WI38 (cell line): Measurements from ENCODE around the gene FAM25A.
"Not testable (repeated sequence)": the region's sequence is repeated elsewhere in the genome, so short reads cannot be mapped to it uniquely, and the experiment has no call there.

ENCODE experiments used
- H3K4me3 ChIP-seq: 2 replicates; pipeline ENCODE4 v1.5.1; 2011; ENCODE audit warnings: low read depth, mild to moderate bottlenecking, control low read depth, low read length
- TF ChIP-seq, protein P1 (sequence below): IDR thresholded peaks from 2 replicates; pipeline ENCODE4 v1.5.1; 2012; ENCODE audit warnings: low read depth, mild to moderate bottlenecking, control low read depth, low read length

The FAM25A gene

GRCh38 chr10:86979977-86980448 is 40.1 kb upstream of the FAM25A start:
- H3K4me3 ChIP-seq, result no peak overlapping the region
- TF ChIP-seq, protein P1, sequence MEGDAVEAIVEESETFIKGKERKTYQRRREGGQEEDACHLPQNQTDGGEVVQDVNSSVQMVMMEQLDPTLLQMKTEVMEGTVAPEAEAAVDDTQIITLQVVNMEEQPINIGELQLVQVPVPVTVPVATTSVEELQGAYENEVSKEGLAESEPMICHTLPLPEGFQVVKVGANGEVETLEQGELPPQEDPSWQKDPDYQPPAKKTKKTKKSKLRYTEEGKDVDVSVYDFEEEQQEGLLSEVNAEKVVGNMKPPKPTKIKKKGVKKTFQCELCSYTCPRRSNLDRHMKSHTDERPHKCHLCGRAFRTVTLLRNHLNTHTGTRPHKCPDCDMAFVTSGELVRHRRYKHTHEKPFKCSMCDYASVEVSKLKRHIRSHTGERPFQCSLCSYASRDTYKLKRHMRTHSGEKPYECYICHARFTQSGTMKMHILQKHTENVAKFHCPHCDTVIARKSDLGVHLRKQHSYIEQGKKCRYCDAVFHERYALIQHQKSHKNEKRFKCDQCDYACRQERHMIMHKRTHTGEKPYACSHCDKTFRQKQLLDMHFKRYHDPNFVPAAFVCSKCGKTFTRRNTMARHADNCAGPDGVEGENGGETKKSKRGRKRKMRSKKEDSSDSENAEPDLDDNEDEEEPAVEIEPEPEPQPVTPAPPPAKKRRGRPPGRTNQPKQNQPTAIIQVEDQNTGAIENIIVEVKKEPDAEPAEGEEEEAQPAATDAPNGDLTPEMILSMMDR, result no peak

DNA sequence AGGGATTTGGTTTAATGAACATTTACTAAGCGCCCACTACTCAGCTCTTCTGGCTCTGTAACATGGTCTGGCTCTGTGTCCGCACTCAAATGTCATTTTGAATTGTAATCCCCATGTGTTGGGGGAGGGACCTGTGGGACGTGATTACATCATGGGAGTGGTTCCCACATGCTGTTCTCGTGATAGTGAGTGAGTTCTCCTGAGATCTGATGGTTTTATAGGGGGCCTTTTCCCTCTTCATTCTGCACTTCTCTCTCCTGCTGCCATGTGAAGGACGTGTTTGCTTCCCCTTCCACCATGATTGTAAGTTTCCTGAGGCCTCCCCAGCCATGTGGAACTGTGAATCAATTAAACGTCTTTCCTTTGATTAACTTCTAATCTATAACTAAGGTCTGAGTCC is 39.1 kb upstream of the FAM25A start:
- H3K4me3 ChIP-seq, result not testable (repeated sequence)

- H3K4me3 ChIP-seq, result no peak overlapping the region
- TF ChIP-seq, protein P1, result no peak
Measured at GRCh38 chr10:86981716-86982115, 38.4 kb upstream of the FAM25A start.

- not testable (repeated sequence) for H3K4me3 ChIP-seq
Measured at GRCh38 chr10:86984498-86984897, 35.6 kb upstream of the FAM25A start.

- H3K4me3 ChIP-seq, result no peak overlapping the region
- TF ChIP-seq, protein P1, result no peak
Measured at GRCh38 chr10:86988520-86988919, 31.6 kb upstream of the FAM25A start.

GRCh38 chr10:86991362-86991761 is 28.7 kb upstream of the FAM25A start:
- not testable (repeated sequence) for H3K4me3 ChIP-seq

DNA sequence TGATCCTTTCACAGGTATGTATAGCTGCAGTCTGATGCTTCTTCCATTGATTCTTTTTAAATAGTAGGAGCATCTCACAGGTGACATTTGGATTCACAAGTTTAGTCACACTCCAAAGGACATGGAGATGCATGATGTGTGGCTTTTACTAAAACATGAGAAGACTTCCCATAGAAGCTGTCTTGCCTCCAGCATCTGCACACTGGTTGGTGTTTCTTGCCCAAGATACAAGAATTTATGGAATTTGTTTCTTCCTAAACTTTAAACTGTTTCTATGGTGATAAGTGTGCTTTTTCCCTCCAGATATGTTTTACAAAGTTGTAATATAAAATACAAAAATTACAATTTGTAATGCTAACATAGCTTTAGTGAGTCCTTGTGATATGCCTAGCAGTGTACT is 27.6 kb upstream of the FAM25A start:
- TF ChIP-seq, protein P1, result no peak
- H3K4me3 ChIP-seq, result no peak overlapping the region

DNA sequence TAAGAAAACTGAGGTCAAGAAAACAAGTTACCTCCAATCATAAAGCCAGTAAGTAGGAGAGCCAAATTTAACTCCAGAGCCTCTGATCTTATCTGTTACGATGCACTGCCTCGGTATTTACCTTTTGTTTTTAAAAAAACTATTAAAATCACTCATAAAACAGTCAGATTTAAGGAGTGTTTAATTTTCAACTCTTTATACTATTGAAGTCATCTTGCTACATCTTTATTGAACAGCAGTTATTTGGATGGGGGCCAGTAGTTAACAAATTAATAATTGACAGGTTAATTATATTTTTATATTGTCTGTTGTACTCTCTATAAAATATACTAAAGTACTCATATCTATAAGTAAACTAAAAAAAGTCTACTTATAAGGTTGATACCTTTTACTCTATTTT is 27.2 kb upstream of the FAM25A start:
- no peak overlapping the region for H3K4me3 ChIP-seq
- TF ChIP-seq, protein P1, result no peak

DNA sequence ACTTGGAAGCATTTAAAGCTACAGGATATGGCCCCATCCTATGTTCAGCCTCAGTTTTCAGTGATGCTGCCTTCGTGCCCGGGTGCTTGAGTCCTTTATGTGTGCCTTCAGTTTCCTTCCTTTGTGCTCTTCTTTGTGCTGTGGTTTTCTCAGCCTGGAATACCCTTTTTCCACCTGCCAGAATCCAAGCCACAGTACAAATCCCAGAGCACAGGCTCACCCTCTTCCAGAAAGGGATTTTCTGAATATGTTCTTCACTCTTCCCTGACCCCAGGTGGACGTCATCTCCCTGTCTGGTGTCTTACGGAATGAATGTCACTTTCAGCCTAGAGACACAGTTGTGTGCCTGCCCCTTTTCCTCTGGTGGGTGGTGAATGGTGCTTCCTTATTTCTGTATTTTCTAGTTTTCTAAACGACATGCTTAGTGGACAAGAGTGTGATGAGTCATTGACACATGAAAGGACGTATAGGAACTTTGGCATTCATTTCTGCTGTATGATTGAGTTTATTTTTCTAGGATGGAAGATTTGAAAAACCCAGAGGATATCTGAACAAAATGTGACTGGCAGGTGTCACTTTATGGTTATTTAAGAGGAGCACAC is 20.2 kb upstream of the FAM25A start:
- H3K4me3 ChIP-seq, result not testable (repeated sequence)

- H3K4me3 ChIP-seq, result no peak overlapping the region
- TF ChIP-seq, protein P1, result no peak
Measured at GRCh38 chr10:87000491-87000890, 19.6 kb upstream of the FAM25A start.

DNA sequence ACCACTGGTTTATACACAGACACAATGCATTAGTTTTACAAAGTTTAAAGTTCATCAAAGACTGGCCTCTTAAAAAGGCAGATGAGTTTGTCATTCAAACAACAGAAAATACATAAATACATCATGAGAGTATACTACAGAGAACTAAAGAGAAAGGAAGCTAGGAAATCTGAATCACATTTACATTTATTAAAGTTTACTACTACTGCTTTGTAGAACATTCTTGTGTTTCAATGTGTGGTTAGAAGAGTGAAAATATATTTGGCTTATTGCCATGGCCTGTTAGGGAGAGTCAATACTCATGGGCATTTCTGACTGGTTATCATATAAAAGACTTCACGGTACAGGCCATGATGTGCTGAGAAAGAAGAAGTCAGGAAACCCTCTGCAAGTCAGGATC is 13.0 kb upstream of the FAM25A start:
- H3K4me3 ChIP-seq, result not testable (repeated sequence)

DNA sequence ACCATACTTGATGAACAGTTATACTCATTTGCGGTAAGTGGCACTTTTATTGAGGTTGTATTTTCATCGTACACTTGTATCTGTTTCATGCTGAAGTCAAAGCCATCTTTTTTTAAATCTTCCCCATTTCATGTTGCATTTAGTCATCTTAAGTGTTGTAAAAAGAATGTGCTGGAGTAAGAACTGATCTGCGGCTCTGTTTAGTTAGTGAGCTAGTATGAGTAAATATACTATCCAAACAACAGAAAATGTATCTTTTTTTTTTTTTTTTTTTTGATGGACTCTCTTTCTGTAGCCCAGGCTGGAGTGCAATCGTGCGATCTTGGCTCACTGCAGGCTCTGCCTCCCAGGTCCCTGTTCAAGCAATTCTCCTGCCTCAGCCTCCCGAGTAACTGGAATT is 12.4 kb upstream of the FAM25A start:
- H3K4me3 ChIP-seq, result not testable (repeated sequence)

- H3K4me3 ChIP-seq, result not testable (repeated sequence)
Measured at GRCh38 chr10:87008303-87008702, 11.8 kb upstream of the FAM25A start.
